Hepatocyte (in vitro differentiated cells): ENCODE results near the gene SMIM41.

Experiments used
- EZH2phosphoT487 ChIP-seq: fragments of 200-600 bp; sonication (generic); IDR thresholded peaks from one replicate; pipeline ENCODE4 v1.6.1; 2018; ENCODE audit warnings: antibody characterized with exemption, mild to moderate bottlenecking, low read depth, moderate library complexity; ENCODE audit not compliant: unreplicated experiment, severe bottlenecking
- TF ChIP-seq, protein P1 (sequence below): fragments of 200-600 bp; sonication (generic); IDR thresholded peaks from 2 replicates; pipeline ENCODE4 v1.5.1; 2016; ENCODE audit warnings: antibody characterized with exemption, mild to moderate bottlenecking; ENCODE audit not compliant: poor library complexity

DNA sequence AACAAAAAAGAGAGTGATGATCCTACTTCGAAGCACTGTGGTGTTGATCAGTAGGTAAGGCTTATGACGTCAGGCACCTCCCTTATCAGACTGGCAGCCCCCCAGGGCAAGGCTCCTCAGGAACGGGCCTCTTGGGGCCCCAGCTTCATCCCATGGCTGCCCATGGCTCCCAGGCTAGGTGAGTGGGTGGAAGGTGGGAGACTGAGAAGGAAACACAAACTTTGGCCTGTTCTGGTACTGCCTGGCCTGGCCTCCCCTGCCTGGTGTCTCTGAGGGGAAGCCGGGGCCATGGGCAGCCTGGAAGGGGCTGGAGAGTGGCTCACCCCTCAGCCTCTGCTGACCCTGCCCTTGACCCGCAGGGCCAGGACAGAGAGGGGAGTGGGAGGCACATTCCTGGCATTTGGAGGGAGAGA lies 73.4 kb downstream of the SMIM41 start:
- TF ChIP-seq EZH2phosphoT487, result no peak
- TF ChIP-seq, protein P1, sequence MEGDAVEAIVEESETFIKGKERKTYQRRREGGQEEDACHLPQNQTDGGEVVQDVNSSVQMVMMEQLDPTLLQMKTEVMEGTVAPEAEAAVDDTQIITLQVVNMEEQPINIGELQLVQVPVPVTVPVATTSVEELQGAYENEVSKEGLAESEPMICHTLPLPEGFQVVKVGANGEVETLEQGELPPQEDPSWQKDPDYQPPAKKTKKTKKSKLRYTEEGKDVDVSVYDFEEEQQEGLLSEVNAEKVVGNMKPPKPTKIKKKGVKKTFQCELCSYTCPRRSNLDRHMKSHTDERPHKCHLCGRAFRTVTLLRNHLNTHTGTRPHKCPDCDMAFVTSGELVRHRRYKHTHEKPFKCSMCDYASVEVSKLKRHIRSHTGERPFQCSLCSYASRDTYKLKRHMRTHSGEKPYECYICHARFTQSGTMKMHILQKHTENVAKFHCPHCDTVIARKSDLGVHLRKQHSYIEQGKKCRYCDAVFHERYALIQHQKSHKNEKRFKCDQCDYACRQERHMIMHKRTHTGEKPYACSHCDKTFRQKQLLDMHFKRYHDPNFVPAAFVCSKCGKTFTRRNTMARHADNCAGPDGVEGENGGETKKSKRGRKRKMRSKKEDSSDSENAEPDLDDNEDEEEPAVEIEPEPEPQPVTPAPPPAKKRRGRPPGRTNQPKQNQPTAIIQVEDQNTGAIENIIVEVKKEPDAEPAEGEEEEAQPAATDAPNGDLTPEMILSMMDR, result no peak
